Measurements from ENCODE around the gene CSN1S1.

- TF ChIP-seq, protein P1, sequence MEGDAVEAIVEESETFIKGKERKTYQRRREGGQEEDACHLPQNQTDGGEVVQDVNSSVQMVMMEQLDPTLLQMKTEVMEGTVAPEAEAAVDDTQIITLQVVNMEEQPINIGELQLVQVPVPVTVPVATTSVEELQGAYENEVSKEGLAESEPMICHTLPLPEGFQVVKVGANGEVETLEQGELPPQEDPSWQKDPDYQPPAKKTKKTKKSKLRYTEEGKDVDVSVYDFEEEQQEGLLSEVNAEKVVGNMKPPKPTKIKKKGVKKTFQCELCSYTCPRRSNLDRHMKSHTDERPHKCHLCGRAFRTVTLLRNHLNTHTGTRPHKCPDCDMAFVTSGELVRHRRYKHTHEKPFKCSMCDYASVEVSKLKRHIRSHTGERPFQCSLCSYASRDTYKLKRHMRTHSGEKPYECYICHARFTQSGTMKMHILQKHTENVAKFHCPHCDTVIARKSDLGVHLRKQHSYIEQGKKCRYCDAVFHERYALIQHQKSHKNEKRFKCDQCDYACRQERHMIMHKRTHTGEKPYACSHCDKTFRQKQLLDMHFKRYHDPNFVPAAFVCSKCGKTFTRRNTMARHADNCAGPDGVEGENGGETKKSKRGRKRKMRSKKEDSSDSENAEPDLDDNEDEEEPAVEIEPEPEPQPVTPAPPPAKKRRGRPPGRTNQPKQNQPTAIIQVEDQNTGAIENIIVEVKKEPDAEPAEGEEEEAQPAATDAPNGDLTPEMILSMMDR (IDR thresholded peaks at IDR 0.05): no peak
- no peak for TF ChIP-seq POLR2A (IDR thresholded peaks at IDR 0.05)
These were observed 43.8 kb downstream of the CSN1S1 start for GRCh38 chr4:69974631-69975030.

Measured in Peyer's patch (tissue), 4 donors.